ENCODE measurements around the gene MAB21L4. TPM values are rescaled to one million over a fixed set of nuclear protein-coding genes. Genes with fewer than 3 reads are reported as not detected.
A peak's percentile ranks its signal among the peaks of the same experiment; 100 is the strongest.

MAB21L4 gene
- total RNA-seq, 2 donors from 2014 or later, result 0.31 TPM; not detected in 1

DNA sequence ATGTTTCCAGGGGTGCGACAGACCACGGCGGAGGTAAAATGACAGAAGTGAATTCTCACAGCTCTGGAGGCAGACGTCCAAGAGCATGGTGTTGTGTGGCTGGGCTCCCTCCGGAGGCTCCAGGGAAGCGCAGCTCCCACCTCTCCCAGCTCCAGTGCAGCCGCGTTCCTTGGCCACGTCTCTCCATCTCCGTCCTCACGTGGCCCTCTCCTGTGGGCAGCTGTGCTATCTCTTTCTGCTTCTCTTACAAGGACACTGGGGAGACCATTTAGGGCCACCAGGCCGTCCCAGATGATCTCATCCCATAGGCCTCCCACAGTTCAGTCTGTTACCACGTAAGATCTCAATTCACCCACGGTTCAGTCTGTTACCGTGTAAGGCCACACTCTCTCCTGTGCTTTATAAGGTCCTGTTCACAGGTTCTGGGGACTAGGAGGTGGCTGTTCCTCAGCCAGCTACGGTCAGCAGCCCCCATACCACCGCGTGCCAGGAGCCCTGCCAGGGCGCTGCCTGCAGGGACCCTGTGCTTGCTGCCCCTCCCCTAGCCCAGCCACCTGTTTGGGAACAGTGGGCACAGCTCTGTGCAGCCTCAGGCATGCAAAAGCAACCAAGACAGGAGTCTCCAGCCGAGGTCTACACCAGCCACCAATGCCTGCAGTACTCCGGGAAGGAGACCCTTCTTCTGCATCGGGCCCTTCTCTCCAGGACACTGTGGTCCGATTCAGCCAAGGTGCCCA is 2.9 kb upstream of the MAB21L4 start:
- Histone ChIP-seq H3K4me3 (no peak overlapping the region), H3K9me3 (no peaks in the 10 kb centered on the region), H3K27ac (peak overlapping the region in 1 of 2 donors; percentile 46), H3K4me1 (peaks cover 0 to 21% of the 10 kb centered on the region in 2 donors), H3K27me3 (no peaks in the 10 kb centered on the region), H3K36me3 (no peaks in the 10 kb centered on the region)
- DNase-seq (ENCODE audit: low spot score), result no peak
- TF ChIP-seq CTCF (IDR thresholded peaks at IDR 0.05), result no peak

- no peaks in the 10 kb centered on the region for H3K27me3 ChIP-seq
- no peak overlapping the region for H3K4me3 ChIP-seq
- no peak for TF ChIP-seq CTCF (IDR thresholded peaks at IDR 0.05)
- H3K4me1 ChIP-seq, result peaks cover 0 to 21% of the 10 kb centered on the region in 2 donors
- DNase-seq (ENCODE audit: low spot score), result no peak
- no peaks in the 10 kb centered on the region for H3K9me3 ChIP-seq
- H3K27ac ChIP-seq, result peak overlapping the region; percentile 40 to 46
- H3K36me3 ChIP-seq, result no peaks in the 10 kb centered on the region
These were observed 2.3 kb upstream of the MAB21L4 start for GRCh38 chr2:240898108-240898730.

DNA sequence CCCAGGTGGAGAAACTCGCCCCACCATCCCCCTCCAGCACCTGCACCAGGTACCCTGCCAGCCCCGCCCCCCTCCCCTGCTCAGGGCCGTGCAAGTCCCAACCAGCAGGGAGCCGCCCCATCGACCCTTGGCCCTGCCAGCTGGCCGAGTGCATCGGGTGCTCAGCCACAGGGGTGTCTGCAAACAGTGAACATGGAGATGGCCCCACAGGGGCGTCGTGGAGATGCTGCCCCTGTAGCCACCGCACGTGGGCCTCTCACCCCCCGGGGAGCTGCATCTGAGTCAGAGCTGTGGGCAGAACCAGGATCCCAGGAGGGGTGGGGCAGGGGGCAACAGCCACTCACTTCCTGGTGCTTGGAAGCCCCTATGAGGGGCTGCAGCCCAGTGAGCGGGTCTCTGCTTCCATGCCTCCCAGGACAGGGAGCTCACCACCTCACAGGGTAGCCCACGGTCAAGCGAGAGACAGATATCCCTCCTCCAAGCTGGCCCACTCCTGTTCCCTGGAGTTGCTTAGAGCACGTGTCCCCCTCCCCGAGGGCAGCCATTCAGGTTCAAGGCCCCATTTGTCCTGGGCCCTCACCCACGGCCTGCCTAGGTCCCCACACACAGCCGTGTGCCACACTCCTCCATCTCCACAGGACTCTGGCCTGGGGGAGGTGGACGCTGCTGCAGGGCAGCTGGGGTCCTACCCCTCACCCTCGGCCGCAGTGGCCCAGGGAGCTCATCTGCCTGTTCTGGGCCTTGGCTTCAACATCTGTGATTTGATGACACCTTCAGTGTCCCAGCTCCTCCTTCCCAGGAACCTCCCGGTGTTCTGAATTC is 1.1 kb upstream of the MAB21L4 start:
- no peak for TF ChIP-seq CTCF (IDR thresholded peaks at IDR 0.05)
- no peaks in the 10 kb centered on the region for H3K27me3 ChIP-seq
- H3K4me3 ChIP-seq, result no peak overlapping the region
- no peak overlapping the region for H3K27ac ChIP-seq
- H3K36me3 ChIP-seq, result no peaks in the 10 kb centered on the region
- DNase-seq (ENCODE audit: low spot score), result no peak
- peaks cover 0 to 21% of the 10 kb centered on the region in 2 donors for H3K4me1 ChIP-seq
- no peaks in the 10 kb centered on the region for H3K9me3 ChIP-seq

- no peak for DNase-seq (ENCODE audit: low spot score)
- Histone ChIP-seq H3K27me3 (no peaks in the 10 kb centered on the region), H3K36me3 (no peaks in the 10 kb centered on the region), H3K4me3 (no peak overlapping the region), H3K4me1 (peaks cover 0 to 21% of the 10 kb centered on the region in 2 donors), H3K9me3 (no peaks in the 10 kb centered on the region), H3K27ac (no peak overlapping the region)
- no peak for TF ChIP-seq CTCF (IDR thresholded peaks at IDR 0.05)
These were observed 438 bp upstream of the MAB21L4 start for GRCh38 chr2:240896394-240896793.

GRCh38 chr2:240894836-240895558 is 959 bp downstream of the MAB21L4 start:
- Histone ChIP-seq H3K4me3 (no peak overlapping the region), H3K4me1 (peaks cover 0 to 21% of the 10 kb centered on the region in 2 donors), H3K27ac (no peak overlapping the region), H3K9me3 (no peaks in the 10 kb centered on the region), H3K36me3 (no peaks in the 10 kb centered on the region), H3K27me3 (no peaks in the 10 kb centered on the region)
- no peak for TF ChIP-seq CTCF (IDR thresholded peaks at IDR 0.05)
- DNase-seq (ENCODE audit: low spot score), result no peak

Data from right atrium auricular region (tissue), 2 donors.